Activated naive CD8-positive, alpha-beta T cell treated with anti-CD3 and anti-CD28 coated beads for 36 hours (primary cell): ENCODE measurements around the gene CEP135. TPM values are rescaled to one million over a fixed set of nuclear protein-coding genes. Genes with fewer than 3 reads are reported as not detected.
"Not testable (repeated sequence)": the region's sequence is repeated elsewhere in the genome, so short reads cannot be mapped to it uniquely, and the experiment has no call there.

ENCODE experiments used
- DNase-seq: peaks from one replicate; pipeline ENCODE4 v3.0.0; 2021
- H3K27ac Mint-ChIP-seq: one replicate; pipeline ENCODE4 v1.8.0; 2022; ENCODE audit warnings: mild to moderate bottlenecking, moderate library complexity, mixed read lengths
- H3K27me3 Mint-ChIP-seq: one replicate; pipeline ENCODE4 v1.8.0; 2022; ENCODE audit warnings: mild to moderate bottlenecking, mixed read lengths
- H3K36me3 Mint-ChIP-seq: one replicate; pipeline ENCODE4 v1.8.0; 2021; ENCODE audit warnings: mild to moderate bottlenecking, mixed read lengths
- H3K4me1 Mint-ChIP-seq: one replicate; pipeline ENCODE4 v1.8.0; 2021; ENCODE audit warnings: mixed read lengths
- H3K4me3 Mint-ChIP-seq: one replicate; pipeline ENCODE4 v1.8.0; 2022; ENCODE audit warnings: mild to moderate bottlenecking, moderate library complexity, mixed read lengths
- H3K9me3 Mint-ChIP-seq: one replicate; pipeline ENCODE4 v1.8.0; 2022; ENCODE audit warnings: mixed read lengths
- total RNA-seq, 2 experiments: library from RNA; stranded (reverse); gene quantifications; one replicate each; pipeline ENCODE4 v1.2.3, GENCODE V29; 2021

Gene CEP135
- total RNA-seq, 2 experiments from 2014 or later, result 14.6 to 16.6 TPM

DNA sequence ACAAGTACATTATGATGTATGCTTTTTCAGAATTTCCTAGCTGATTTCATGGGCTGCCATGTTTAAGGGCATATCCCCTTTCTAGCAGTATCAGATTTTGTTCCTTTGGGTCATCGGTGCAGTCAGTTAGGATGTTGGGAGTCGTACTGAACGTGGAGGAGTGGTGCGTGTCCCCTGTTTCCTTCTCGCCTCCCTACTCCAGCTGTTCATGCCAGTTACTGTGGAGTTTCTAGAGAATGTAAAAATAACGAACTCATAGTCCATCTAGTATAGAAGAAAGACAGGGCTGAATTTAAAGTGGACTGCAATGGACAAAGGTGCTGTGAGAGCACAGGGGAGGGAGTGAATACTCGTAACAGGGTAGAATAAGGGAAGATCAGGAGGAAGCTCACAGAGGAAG is 111.3 kb downstream of the CEP135 start:
- H3K27me3 Mint-ChIP-seq, result peaks cover 14% of the 10 kb centered on the region
- H3K9me3 Mint-ChIP-seq, result no peaks in the 10 kb centered on the region

DNA sequence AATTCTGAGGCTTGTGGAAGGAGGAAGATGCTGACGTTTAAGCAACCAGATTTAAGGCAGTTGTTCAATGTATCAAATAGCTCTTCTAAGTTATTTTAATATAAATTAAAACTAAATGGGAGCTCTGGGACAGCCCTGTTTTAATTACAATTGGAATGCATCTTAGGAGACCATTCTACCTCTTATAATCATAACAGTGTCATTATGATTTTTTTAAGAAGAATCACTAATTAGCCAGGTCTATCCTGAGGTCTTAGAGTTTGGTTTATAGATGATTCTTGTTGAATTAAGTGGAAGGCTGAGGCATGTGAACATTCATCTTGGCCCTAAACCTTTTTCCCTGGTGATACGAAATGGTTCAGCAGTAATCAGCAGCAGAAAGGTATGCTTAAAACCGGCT is 113.4 kb downstream of the CEP135 start:
- H3K4me1 Mint-ChIP-seq, result no peaks in the 10 kb centered on the region
- no peaks in the 10 kb centered on the region for H3K9me3 Mint-ChIP-seq
- H3K4me3 Mint-ChIP-seq, result no peak overlapping the region
- H3K27me3 Mint-ChIP-seq, result peaks cover 8% of the 10 kb centered on the region
- H3K36me3 Mint-ChIP-seq, result no peaks in the 10 kb centered on the region
- no peak for DNase-seq
- H3K27ac Mint-ChIP-seq, result no peak overlapping the region

More for the DNA sequence above, 111.3 kb downstream of the CEP135 start:
- DNase-seq, result no peak
- Mint-ChIP-seq H3K4me3 (no peak overlapping the region), H3K36me3 (no peaks in the 10 kb centered on the region), H3K4me1 (no peaks in the 10 kb centered on the region), H3K27ac (no peak overlapping the region)

- Mint-ChIP-seq H3K36me3 (no peaks in the 10 kb centered on the region), H3K9me3 (no peaks in the 10 kb centered on the region), H3K27me3 (peaks cover 6% of the 10 kb centered on the region), H3K27ac (no peak overlapping the region), H3K4me3 (no peak overlapping the region), H3K4me1 (no peaks in the 10 kb centered on the region)
- no peak for DNase-seq
These were observed 113.9 kb downstream of the CEP135 start for GRCh38 chr4:56062526-56063145.

GRCh38 chr4:56066493-56066892 is 117.7 kb downstream of the CEP135 start:
- Mint-ChIP-seq H3K36me3 (no peaks in the 10 kb centered on the region), H3K27me3 (peaks cover 6% of the 10 kb centered on the region), H3K9me3 (no peaks in the 10 kb centered on the region), H3K27ac (no peak overlapping the region), H3K4me1 (no peaks in the 10 kb centered on the region), H3K4me3 (no peak overlapping the region)
- no peak for DNase-seq

DNA sequence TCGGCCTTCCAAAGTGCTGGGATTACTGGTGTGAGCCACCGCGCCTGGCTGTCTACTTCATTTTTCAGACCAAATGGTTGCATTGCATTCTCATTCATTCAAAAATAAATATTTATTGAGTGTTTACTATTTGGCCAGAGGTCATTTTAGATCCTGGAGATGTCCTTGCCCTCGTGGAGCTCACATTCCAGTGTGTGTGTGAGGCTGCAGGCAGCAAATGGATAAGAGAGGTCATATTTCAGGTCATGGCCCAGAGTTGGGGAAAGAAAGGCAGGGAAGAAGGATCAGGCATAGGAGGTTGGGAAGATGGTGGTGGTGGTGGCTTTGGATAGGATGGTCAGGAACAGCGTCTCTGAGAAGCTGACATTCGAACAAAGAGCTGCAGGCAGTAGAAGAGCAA is 119.1 kb downstream of the CEP135 start:
- Mint-ChIP-seq H3K9me3 (no peaks in the 10 kb centered on the region), H3K4me3 (no peak overlapping the region), H3K36me3 (no peaks in the 10 kb centered on the region), H3K27me3 (peaks cover 6% of the 10 kb centered on the region), H3K27ac (no peak overlapping the region), H3K4me1 (no peaks in the 10 kb centered on the region)
- no peak for DNase-seq

DNA sequence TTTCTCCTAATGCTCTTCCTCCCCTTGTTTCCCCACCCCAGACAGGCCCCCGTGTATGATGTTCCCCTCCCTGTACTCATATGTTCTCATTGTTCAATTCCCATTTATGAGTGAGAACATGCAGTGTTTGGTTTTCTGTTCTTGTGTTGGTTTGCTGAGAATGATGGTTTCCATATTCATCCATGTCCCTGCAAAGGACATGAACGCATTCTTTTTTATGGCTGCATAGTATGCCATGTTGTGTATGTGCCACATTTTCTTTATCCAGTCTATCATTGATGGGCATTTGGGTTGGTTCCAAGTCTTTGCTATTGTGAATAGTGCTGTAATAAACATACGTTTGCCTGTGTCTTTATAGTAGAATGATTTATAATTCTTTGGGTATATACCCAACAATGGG is 124.0 kb downstream of the CEP135 start:
- not testable (repeated sequence) for H3K4me3 Mint-ChIP-seq, H3K9me3 Mint-ChIP-seq, DNase-seq, H3K36me3 Mint-ChIP-seq, H3K4me1 Mint-ChIP-seq, H3K27me3 Mint-ChIP-seq, H3K27ac Mint-ChIP-seq

- no peaks in the 10 kb centered on the region for H3K4me1 Mint-ChIP-seq
- H3K27me3 Mint-ChIP-seq, result no peaks in the 10 kb centered on the region
- no peak overlapping the region for H3K27ac Mint-ChIP-seq
- no peaks in the 10 kb centered on the region for H3K36me3 Mint-ChIP-seq
- no peak for DNase-seq
- H3K9me3 Mint-ChIP-seq, result peaks cover 4% of the 10 kb centered on the region
- H3K4me3 Mint-ChIP-seq, result no peak overlapping the region
These were observed 128.9 kb downstream of the CEP135 start for GRCh38 chr4:56077676-56078075.

DNA sequence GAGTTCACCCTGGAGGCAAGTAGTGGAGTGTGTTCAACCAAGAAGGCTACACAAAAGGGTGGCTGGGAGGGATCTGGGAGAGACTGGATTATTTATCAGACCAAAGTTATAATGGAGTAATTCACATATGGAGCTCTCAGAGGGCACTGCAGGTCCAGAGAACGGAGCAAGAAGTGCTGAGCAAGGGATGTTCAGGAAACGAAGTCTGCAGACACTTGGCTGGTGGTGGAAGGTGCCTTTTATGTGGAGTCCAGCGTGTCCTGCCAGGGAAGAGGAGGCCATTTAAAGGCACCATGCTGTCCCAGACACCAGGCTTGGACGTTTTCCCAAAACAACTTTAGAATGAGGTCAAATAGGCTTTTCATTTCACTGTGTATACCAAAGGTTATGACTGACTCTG is 130.1 kb downstream of the CEP135 start:
- Mint-ChIP-seq H3K4me1 (no peaks in the 10 kb centered on the region), H3K36me3 (no peaks in the 10 kb centered on the region), H3K9me3 (peaks cover 4% of the 10 kb centered on the region), H3K27ac (no peak overlapping the region), H3K4me3 (no peak overlapping the region), H3K27me3 (no peaks in the 10 kb centered on the region)
- DNase-seq, result no peak

DNA sequence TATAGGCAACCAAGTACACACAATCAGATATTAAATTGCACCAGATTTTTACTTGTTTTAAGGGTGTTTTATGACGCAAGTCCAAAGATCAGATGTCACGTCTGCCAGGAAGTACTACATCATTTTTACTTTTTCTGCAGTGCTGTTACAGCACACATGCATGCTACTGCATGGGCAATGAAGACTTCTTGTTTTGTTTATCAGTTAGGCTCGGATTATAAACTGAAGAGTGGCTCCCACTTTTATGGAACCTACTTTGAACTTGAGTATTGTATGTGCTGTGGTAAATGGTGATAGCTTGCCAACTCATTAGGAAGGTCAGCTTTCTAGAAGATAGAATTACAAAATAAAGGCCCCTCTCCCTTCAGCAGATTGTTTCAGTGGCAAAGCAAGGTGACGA is 131.6 kb downstream of the CEP135 start:
- no peaks in the 10 kb centered on the region for H3K4me1 Mint-ChIP-seq

DNA sequence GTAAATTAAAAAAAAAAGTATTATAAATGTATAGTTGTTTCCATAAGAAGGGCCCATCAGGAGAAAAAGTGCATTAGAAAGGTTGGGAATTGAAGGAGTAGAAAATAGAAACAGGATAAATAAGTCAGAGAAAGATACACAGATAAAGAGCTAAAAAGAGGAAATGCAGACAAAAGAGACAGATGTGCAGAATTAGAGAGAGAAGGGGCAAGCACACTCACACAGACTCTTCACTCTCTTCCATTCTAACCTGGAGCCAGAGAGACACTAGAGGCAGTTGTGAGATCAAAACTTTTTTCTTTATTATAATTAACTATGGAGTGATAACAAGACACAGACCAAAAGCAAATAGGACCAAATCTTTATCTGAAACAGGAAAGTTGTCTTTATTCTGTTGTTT is 134.1 kb downstream of the CEP135 start:
- no peak for DNase-seq
- Mint-ChIP-seq H3K4me1 (no peaks in the 10 kb centered on the region), H3K27me3 (no peaks in the 10 kb centered on the region), H3K4me3 (no peak overlapping the region), H3K27ac (no peak overlapping the region), H3K36me3 (no peaks in the 10 kb centered on the region), H3K9me3 (no peaks in the 10 kb centered on the region)

More for the DNA sequence above, 131.6 kb downstream of the CEP135 start:
- Mint-ChIP-seq H3K9me3 (peaks cover 4% of the 10 kb centered on the region), H3K4me3 (no peak overlapping the region), H3K27ac (no peak overlapping the region), H3K27me3 (no peaks in the 10 kb centered on the region), H3K36me3 (no peaks in the 10 kb centered on the region)
- no peak for DNase-seq

Other genes starting within 250 kb of the CEP135 start
- gene EXOC1L, start 129.2 kb upstream of the CEP135 start, total RNA-seq, result not detected
- gene EXOC1, start 95.3 kb upstream of the CEP135 start, total RNA-seq, result 10 to 100 TPM; 21.7 to 22.2 TPM